GM12892 (cell line): Measurements from ENCODE around the gene TMEM208.

Experiments used
- POLR2A ChIP-seq: IDR thresholded peaks from 2 replicates; pipeline ENCODE4 v1.6.1; 2011; ENCODE audit warnings: low read depth, low read length, control low read depth
- POLR2AphosphoS5 ChIP-seq: IDR thresholded peaks from 2 replicates; pipeline ENCODE4 v1.6.1; 2011; ENCODE audit warnings: low read depth, low read length, control low read depth

GRCh38 chr16:67195676-67196075 lies 31.3 kb upstream of the TMEM208 start:
- no peak for TF ChIP-seq POLR2A
- no peak for TF ChIP-seq POLR2AphosphoS5
